Measurements from ENCODE around the gene IQCM.

Gene IQCM

GRCh38 chr4:149707862-149708261 is 107.8 kb downstream of the IQCM start:
- DNase-seq: no peak

GRCh38 chr4:149706942-149707341 is 108.7 kb downstream of the IQCM start:
- no peak for DNase-seq

GRCh38 chr4:149702414-149703293 is 113.0 kb downstream of the IQCM start:
- DNase-seq: no peak

- no peak for DNase-seq
Observed at GRCh38 chr4:149701435-149702156, 114.0 kb downstream of the IQCM start.

- DNase-seq: no peak
Observed at GRCh38 chr4:149700272-149700671, 115.4 kb downstream of the IQCM start.

- DNase-seq: no peak
Observed at GRCh38 chr4:149699642-149700041, 116.0 kb downstream of the IQCM start.

- DNase-seq: no peak
Observed at GRCh38 chr4:149690726-149691125, 124.9 kb downstream of the IQCM start.

GRCh38 chr4:149684516-149684915 is 131.1 kb downstream of the IQCM start:
- no peak for DNase-seq

GRCh38 chr4:149676076-149676475 is 139.6 kb downstream of the IQCM start:
- DNase-seq: peak; percentile 22

- no peak for DNase-seq
Observed at GRCh38 chr4:149645790-149646189, 169.9 kb downstream of the IQCM start.

GRCh38 chr4:149638073-149638472 is 177.6 kb downstream of the IQCM start:
- DNase-seq: no peak

- DNase-seq: no peak
Observed at GRCh38 chr4:149634368-149634767, 181.3 kb downstream of the IQCM start.

- DNase-seq: no peak
Observed at GRCh38 chr4:149631629-149632028, 184.0 kb downstream of the IQCM start.

GRCh38 chr4:149630064-149630463 is 185.6 kb downstream of the IQCM start:
- no peak for DNase-seq

- no peak for DNase-seq
Observed at GRCh38 chr4:149605601-149606378, 209.9 kb downstream of the IQCM start.

- DNase-seq: no peak
Observed at GRCh38 chr4:149604827-149605226, 210.8 kb downstream of the IQCM start.

GRCh38 chr4:149595500-149595899 is 220.1 kb downstream of the IQCM start:
- no peak for DNase-seq

- DNase-seq: no peak
Observed at GRCh38 chr4:149589826-149590225, 225.8 kb downstream of the IQCM start.

- no peak for DNase-seq
Observed at GRCh38 chr4:149584722-149585121, 230.9 kb downstream of the IQCM start.

- no peak for DNase-seq
Observed at GRCh38 chr4:149574971-149575370, 240.7 kb downstream of the IQCM start.

- no peak for DNase-seq
Observed at GRCh38 chr4:149572716-149573115, 242.9 kb downstream of the IQCM start.

GRCh38 chr4:149555799-149556198 is 259.8 kb downstream of the IQCM start:
- DNase-seq: no peak

- no peak for DNase-seq
Observed at GRCh38 chr4:149555146-149555545, 260.5 kb downstream of the IQCM start.

All from SIG-M5 (cell line).